HepG2 (cell line): Measurements from ENCODE around the gene ZNF503. TPM values are rescaled to one million over a fixed set of nuclear protein-coding genes. Genes with fewer than 3 reads are reported as not detected.
A peak's percentile ranks its signal among the peaks of the same experiment; 100 is the strongest.

Source experiments
- ARHGAP35 ChIP-seq: sonication (generic); formaldehyde crosslinking; IDR thresholded peaks from 2 replicates; pipeline ENCODE4 v1.9.0; 2022; ENCODE audit warnings: mild to moderate bottlenecking, inconsistent platforms, moderate library complexity, missing genetic modification reagents, borderline replicate concordance
- CBFB ChIP-seq: sonication (generic); formaldehyde crosslinking; IDR thresholded peaks from 2 replicates; pipeline ENCODE4 v1.4.0; 2020; ENCODE audit warnings: missing genetic modification reagents
- MED1 ChIP-seq: sonication (generic); formaldehyde crosslinking; IDR thresholded peaks from 2 replicates; pipeline ENCODE4 v1.4.0; 2020; ENCODE audit warnings: missing genetic modification reagents
- ZHX1 ChIP-seq: sonication (generic); formaldehyde crosslinking; IDR thresholded peaks from 2 replicates; pipeline ENCODE4 v1.8.1; 2022; ENCODE audit warnings: low read depth, mild to moderate bottlenecking, missing genetic modification reagents
- ZNF18 ChIP-seq: sonication (generic); formaldehyde crosslinking; IDR thresholded peaks from 2 replicates; pipeline ENCODE4 v1.8.0; 2022; ENCODE audit warnings: mild to moderate bottlenecking, missing genetic modification reagents; ENCODE audit not compliant: insufficient replicate concordance
- ZNF253 ChIP-seq: sonication (generic); formaldehyde crosslinking; IDR thresholded peaks from 2 replicates; pipeline ENCODE4 v1.8.0; 2022; ENCODE audit warnings: mild to moderate bottlenecking, missing genetic modification reagents, borderline replicate concordance
- ZNF354B ChIP-seq: sonication (generic); formaldehyde crosslinking; IDR thresholded peaks from 2 replicates; pipeline ENCODE4 v1.8.0; 2022; ENCODE audit warnings: mild to moderate bottlenecking, missing genetic modification reagents
- ZNF564 ChIP-seq: sonication (generic); formaldehyde crosslinking; IDR thresholded peaks from 2 replicates; pipeline ENCODE4 v1.8.1; 2023; ENCODE audit warnings: mild to moderate bottlenecking, missing genetic modification reagents
- ZNF672 ChIP-seq: sonication (generic); formaldehyde crosslinking; IDR thresholded peaks from 2 replicates; pipeline ENCODE4 v1.8.1; 2022; ENCODE audit warnings: missing genetic modification reagents
- ZNF687 ChIP-seq: sonication (generic); formaldehyde crosslinking; IDR thresholded peaks from 2 replicates; pipeline ENCODE4 v1.5.1; 2020; ENCODE audit warnings: mild to moderate bottlenecking, missing genetic modification reagents, moderate library complexity
- ZNF724P ChIP-seq: sonication (generic); formaldehyde crosslinking; IDR thresholded peaks from 2 replicates; pipeline ENCODE4 v1.8.0; 2022; ENCODE audit warnings: missing genetic modification reagents, borderline replicate concordance
- ZNF773 ChIP-seq: sonication (generic); formaldehyde crosslinking; IDR thresholded peaks from 2 replicates; pipeline ENCODE4 v1.4.0; 2020; ENCODE audit warnings: missing genetic modification reagents, borderline replicate concordance
- polyA plus RNA-seq, 8 experiments: library from polyadenylated mRNA; depleted of rRNA in 3 of 8; stranded (reverse) in 7 of 8; unstranded in 1 of 8; fragments of >200 nt; fragmentation: Illumina TruSeq in 4 of 8; extraction: Trizol in 4 of 8; gene quantifications; 2 replicates each; pipeline versions ENCODE4 v1.2.1 to v1.2.3, GENCODE V29; 2011 to 2016; ENCODE audit warnings: low read depth in 4 of 8, missing spikeins in 1 of 8, mixed read lengths in 1 of 8; ENCODE audit not compliant: insufficient read depth in 1 of 8
- total RNA-seq, 5 experiments: library from RNA; depleted of rRNA; stranded (reverse); fragments of >200 nt; fragmentation: Illumina TruSeq; extraction: Trizol; gene quantifications; 2 replicates each; pipeline ENCODE4 v1.2.3, GENCODE V29; 2016; ENCODE audit warnings: low read depth in 1 of 5
- TF ChIP-seq, protein P1 (sequence below): IDR thresholded peaks from 2 replicates; pipeline ENCODE4 v1.4.0; 2020; ENCODE audit warnings: mild to moderate bottlenecking, missing genetic modification reagents

ZNF503 gene
- total and polyA plus RNA-seq, 2 of the 13 experiments (the other 11 are each of a cell fraction or from before 2014, with no cell fraction given), result 2.7 to 8.3 TPM

DNA sequence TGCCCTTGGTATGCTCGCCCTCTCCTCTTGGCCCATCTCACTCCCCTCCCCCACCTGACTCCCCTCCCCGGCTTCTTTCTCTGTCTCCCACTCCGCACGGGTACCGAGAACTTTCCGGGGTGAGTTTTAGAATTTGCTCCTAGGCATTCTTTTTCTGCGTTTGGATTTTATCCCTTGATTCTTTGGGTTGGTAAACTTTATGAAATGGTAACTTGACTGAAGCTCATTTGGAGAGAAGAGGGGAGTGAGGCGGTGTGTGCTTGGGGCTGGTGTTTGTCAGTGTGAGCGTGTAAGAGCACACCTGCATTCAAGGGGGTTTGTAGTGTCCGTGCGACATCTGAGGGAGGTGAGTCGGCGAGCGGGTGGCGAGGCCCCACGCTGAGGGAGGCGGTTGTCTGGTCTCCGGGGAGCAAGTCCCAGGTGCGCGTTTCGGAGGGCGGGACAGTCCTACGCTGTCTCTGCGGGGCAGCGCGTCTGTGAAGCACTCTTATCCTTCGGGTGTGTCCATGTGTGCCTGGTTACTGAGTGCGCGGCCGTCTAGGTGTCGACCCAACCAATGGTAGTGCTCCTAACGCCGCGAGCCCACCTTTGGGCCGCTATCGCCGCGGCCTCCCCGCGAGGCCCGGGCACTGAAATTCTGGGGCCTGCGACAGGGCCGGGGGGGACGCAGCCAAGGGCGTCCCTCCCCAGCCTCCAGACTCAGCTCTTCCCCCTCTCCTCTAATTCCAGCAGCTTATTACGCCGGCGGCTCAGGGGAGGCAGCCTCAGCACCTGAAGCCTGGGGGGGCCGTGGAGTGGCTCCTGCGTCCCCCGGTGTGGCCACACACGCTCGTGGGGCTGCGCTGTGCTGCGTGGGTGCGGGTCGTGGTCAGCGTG, 2.6 kb upstream of the ZNF503 start (continued):
- TF ChIP-seq ZNF687 (CRISPR knock-in tag), result peak; percentile 72
- peak; percentile 50 for TF ChIP-seq ZNF18 (CRISPR knock-in tag)
- TF ChIP-seq ZHX1, result peak; percentile 37; the same call in 1 of the 2 replicates
- no peak for TF ChIP-seq ZNF672
- TF ChIP-seq CBFB (CRISPR knock-in tag), result peak; percentile 25; the same call in 1 of the 2 replicates
- TF ChIP-seq, protein P1, sequence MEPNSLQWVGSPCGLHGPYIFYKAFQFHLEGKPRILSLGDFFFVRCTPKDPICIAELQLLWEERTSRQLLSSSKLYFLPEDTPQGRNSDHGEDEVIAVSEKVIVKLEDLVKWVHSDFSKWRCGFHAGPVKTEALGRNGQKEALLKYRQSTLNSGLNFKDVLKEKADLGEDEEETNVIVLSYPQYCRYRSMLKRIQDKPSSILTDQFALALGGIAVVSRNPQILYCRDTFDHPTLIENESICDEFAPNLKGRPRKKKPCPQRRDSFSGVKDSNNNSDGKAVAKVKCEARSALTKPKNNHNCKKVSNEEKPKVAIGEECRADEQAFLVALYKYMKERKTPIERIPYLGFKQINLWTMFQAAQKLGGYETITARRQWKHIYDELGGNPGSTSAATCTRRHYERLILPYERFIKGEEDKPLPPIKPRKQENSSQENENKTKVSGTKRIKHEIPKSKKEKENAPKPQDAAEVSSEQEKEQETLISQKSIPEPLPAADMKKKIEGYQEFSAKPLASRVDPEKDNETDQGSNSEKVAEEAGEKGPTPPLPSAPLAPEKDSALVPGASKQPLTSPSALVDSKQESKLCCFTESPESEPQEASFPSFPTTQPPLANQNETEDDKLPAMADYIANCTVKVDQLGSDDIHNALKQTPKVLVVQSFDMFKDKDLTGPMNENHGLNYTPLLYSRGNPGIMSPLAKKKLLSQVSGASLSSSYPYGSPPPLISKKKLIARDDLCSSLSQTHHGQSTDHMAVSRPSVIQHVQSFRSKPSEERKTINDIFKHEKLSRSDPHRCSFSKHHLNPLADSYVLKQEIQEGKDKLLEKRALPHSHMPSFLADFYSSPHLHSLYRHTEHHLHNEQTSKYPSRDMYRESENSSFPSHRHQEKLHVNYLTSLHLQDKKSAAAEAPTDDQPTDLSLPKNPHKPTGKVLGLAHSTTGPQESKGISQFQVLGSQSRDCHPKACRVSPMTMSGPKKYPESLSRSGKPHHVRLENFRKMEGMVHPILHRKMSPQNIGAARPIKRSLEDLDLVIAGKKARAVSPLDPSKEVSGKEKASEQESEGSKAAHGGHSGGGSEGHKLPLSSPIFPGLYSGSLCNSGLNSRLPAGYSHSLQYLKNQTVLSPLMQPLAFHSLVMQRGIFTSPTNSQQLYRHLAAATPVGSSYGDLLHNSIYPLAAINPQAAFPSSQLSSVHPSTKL (CRISPR knock-in tag), result 0 out of 2 replicates have a peak, but pooled peaks have one; percentile 12
- TF ChIP-seq ZNF564 (CRISPR knock-in tag), result 0 out of 2 replicates have a peak, but pooled peaks have one; percentile 24
- 0 out of 2 replicates have a peak, but pooled peaks have one; percentile 11 for TF ChIP-seq ZNF773 (CRISPR knock-in tag)
- TF ChIP-seq ARHGAP35 (CRISPR knock-in tag), result no peak
- TF ChIP-seq ZNF354B (CRISPR knock-in tag), result 0 out of 2 replicates have a peak, but pooled peaks have one; percentile 78
- no peak for TF ChIP-seq ZNF724P
- TF ChIP-seq ZNF253 (CRISPR knock-in tag), result 0 out of 2 replicates have a peak, but pooled peaks have one; percentile 17
- peak; percentile 5; the same call in 1 of the 2 replicates for TF ChIP-seq MED1 (CRISPR knock-in tag)
